Stimulated activated CD8-positive, alpha-beta memory T cell treated with anti-CD3 and anti-CD28 coated beads, Interleukin-15, amount 100 ng/mL, for 4 hours (primary cell): ENCODE data around the gene PKDCC.

Experiments
- DNase-seq, 2 donors: peaks; one replicate each; pipeline ENCODE4 v3.0.0-alpha.2; 2020; ENCODE audit warnings: low read depth in 2 of 2

The PKDCC gene

DNA sequence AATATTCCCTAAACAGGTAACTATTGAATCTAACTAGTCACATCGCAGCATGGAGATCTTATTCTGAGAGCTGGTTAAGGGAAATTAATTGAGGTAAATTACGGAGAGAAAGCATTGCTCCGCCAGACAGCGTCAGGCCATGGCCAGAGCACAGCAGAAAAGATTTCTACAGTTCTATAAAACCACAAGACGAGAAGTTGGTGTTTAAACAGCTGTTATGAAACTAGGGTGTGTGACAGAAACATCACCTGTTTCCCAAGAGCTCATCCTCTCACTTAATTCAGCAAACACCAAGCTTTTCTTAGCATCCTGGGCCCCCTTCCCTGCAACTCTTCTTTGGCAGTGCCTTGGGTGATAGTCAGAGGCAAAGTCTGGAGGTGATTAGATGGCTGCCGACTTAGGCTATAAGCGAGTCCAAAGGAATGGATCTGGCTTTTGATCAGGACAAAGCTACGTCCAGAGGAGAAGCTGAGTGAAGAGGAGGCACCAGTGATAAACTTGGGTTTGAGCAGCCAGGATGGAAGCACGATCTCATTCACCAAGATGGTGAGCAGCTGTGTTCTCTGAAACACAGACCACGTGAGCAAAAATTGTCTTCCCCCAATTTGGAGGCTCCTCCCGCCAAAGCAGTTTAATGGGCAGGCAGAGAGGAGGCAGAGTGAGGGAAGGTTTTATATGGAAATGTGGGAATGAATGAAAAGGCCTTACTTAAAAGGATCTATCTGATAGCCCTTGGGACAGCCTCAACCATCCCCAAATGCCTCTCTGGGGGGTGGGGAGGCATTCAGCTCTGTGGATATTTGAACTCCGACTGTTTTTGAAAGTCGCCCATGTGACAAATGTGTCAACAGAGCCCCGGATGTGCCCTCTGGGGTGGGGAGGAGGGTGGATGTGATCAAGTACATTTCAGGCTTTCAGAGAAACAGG is 57.8 kb downstream of the PKDCC start:
- peak; percentile 46 to 53 for DNase-seq

DNA sequence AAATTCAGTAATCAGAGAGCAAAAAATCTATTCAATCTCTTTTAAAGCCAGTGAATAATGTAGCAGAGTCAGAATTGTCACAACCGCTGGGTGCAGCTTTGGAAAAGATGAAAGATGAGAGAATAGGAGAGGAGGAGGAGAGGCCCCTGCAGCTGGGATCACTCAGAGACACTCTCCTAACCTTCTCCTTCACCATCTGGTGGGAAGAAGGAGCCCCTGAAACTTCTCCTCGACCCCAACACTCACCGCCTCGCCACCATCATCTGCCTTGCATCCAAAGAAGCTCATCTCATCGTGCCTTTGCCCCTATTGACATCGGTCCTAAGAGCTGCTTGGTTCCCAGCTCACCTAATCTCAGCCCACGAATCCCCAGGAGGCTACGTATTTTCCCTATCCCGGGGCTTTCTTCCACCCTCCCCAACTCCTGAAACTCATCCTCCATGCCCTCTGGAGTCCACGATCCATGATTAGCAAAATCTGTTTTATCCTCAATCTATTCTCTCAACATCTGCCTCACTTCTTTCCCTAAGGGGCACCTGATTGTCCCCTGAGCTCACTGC is 58.5 kb downstream of the PKDCC start:
- no peak for DNase-seq

DNA sequence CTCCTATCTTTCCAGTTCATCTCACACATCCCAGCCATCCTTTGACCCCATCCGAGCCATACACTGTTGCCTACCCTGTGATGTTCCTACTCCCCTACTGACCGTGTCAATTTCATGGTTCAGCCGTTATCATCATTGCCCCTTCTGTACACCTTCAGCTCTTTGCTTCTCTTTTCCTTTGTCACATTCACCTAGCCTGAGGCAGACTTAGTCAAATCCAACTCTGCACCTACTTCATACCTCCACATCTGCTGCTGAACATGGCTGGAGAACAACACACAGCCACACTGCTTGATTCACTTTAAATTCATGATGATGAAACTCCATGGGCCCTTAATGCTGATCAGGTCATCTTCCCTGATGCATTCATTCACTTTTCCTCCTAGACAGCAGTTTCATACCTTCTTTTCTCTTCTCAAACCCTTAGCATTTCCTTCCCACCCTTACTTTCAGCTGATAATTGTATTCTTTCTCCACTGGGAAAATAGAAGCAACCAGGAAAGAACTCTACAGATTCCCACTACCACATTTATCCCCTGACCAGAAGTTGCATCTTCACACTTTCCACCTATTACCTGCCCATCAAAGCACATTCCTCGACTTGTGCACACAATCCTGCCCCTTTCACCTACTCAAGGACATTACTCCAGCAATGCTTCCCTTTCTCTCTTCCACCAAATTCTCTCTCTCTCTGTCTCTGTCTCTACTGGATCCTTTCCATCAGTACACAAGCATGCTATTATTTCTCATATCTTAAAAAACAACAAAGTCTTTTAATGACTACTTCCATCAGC is 59.6 kb downstream of the PKDCC start:
- DNase-seq, result no peak
